Hematopoietic multipotent progenitor cell treated with erythropoietin and hydrocortisone succinate and interleukin-3 and kit ligand, for 15 days (in vitro differentiated cells): ENCODE measurements around the gene KSR1.
A peak's percentile ranks its signal among the peaks of the same experiment; 100 is the strongest.
"Not testable (repeated sequence)": the region's sequence is repeated elsewhere in the genome, so short reads cannot be mapped to it uniquely, and the experiment has no call there.

Experiments used
- DNase-seq: peaks from one replicate; pipeline ENCODE4 v3.0.0-alpha.2; 2015; ENCODE audit warnings: low spot score

The KSR1 gene

DNA sequence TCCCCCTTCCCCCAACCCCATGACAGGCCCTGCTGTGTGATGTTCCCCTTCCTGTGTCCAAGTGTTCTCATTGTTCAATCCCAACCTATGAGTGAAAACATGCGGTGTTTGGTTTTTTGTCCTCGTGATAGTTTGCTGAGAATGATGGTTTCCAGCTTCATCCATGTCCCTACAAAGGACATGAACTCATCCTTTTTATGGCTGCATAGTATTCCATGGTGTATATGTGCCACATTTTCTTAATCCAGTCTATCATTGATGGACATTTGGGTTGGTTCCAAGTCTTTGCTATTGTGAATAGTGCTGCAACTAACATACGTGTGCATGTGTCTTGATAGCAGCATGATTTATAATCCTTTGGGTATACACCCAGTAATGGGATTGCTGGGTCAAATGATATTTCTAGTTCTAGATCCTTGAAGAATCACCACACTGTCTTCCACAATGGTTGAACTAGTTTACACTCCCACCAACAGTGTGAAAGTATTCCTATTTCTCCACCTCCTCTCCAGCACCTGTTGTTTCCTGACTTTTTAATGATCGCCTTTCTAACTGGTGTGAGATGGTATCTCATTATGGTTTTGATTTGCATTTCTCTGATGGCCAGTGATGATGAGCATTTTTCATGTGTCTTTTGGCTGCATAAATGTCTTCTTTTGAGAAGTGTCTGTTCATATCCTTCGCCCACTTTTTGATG is 28.9 kb upstream of the KSR1 start:
- not testable (repeated sequence) for DNase-seq

GRCh38 chr17:27428781-27429505 is 27.3 kb upstream of the KSR1 start:
- no peak for DNase-seq

DNA sequence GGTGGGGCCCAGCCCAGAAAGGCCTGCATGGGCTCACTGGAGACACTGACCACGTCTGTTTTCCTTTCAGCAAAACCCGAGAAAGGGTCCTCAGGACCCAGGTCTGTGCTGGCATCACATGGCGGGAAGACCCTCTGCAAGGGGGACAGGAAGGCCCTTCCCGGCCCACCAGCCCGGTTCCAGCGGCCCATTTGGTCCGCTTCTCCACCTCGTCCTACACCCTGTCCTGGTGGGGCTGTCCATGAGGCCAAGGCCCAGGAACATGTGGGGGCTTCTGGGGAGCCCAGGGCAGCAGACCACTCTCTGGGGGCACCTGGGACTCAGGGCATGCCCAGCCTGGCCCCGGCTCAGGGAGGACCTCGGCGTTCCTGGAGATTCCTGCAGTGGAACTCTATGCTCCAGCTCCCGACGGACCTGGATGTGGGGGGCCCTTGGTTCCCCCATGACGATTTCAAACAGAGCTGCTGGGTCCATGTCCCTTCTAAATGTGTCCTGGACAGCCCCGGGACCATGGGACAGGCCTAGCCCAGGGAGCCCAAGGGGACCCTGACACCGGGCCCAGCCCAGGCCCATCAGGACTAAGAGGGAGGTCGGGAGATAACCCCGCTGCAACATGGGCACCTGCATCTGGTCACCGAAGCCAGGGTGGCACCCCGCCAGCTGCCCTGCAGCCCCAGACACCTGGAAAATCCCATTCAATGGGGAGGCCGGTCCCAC is 26.4 kb upstream of the KSR1 start:
- no peak for DNase-seq

DNA sequence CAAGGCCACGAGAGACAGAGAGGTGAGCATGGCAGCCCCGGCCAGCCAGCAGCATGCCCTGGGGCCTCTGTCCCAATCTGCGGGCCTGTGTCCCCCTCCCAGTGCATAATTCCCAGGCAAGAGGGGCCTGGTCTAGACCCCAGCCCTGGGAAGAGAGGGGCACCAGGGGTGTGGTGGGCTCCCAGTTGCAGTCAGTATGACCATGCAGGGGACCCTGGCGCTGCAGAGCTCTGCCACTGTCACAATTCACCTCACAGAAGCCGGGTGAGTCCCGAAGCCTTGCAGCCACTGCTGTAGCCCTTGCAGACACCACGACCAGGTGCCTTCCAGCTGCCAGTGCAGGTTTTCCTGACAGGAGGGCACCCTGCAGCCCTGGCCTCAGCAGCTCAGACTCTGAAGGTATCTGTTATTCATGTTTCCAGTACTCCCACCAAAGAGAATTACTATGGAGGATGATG is 25.8 kb upstream of the KSR1 start:
- no peak for DNase-seq

DNA sequence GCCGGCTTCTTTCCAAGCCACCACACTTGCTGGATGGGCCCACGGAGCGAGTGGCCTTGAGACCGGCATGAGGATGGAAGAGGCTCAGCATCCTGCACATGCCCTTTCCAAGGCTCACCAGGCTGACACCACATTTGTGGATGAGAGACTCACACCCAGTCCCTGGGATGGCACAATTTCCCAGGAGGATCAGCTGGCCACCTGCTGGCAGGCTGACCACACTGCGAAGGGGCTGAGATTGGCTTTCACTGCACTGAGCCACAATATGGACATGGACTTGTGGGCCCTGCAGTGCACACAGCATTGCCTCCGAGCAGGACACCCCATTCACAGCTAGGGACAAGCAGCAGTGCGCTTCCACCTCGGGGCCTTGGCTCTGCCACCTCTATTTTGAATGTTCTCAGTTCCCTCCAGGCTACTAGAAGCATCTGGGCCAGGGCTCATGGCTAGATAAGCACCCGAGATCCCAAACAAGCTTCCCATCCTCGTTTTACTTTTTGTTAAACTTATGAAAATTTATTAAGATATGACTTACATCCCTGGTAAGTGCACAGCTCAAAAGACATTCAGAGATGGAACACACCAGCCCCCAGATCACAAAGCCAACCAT is 25.3 kb upstream of the KSR1 start:
- peak; percentile 34 for DNase-seq

DNA sequence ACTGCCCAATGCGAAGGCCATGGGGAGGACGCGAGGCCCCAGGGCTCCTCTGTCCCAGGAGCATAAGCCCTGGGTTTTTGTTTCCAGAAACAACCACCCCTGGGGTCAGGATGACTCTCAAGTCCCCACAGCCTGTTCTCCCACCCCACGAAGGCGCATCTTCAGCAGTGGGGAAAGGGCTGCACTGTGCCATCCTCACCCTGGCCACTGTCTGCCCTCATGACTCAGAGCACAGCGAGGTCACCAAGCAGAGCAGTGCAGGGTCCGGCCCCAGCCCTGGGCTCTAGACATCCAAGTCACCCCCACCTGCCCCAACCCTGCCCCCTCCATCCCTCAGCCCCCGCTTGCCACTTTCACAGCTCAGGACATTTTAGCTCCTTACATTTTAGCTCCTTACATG is 22.7 kb upstream of the KSR1 start:
- no peak for DNase-seq

DNA sequence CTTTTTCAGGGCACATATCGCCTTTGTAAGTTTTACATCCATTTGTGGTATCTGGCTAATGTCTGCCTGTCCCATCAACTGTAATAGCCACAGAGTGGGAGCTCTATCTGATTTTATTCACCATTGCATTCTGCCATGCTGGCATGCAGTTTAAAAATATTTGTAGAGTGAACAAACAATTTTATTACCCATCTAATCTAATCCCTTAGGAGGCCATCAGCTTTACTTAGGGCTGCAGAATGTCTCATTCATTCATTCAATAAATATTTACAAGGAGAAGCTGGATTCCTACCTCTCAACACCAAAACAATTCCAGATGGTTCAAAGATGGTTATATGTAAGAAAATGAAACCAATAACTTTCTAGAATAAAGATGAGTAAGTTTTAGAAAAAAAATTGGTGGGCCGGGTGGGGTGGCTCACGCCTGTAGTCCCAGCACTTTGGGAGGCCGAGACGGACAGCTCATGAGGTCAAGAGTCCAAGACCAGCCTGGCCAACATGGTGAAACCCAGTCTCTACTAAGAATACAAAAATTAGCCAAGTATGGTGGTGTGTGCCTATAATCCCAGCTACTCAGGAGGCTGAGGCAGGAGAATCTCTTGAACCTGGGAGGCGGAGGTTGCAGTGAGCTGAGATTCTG is 20.7 kb upstream of the KSR1 start:
- DNase-seq: not testable (repeated sequence)

DNA sequence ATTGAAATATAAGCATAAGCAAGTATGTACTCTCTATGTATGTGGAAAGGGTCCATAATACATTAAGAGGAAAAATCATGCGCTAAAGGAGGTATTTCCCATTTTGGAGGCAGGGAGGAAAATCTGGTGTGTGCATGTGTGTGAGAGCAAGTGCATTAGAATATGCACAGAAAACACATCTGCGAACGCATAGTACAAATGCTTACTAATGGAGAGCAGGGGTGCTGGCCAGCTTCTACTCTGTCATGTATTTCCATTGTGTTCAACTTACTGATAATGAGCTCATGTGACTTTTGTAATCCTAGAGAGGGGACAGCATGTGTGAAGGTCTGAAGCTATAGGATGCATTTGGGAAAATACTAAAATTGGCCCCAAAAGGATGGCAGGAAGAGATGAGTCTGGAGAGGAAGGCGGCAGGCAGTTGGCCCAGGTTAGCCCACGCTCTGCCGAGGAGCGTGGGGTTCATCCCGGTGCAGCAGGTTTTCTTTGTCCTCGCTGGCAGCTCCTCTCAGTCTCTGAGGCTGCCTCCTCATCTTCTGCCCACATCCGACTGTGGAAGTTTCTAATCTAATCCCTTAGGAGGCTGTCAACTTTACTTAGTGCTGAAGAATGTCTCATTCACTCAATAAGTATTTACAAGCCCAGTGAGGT is 17.8 kb upstream of the KSR1 start:
- no peak for DNase-seq

GRCh38 chr17:27439342-27439741 is 16.9 kb upstream of the KSR1 start:
- no peak for DNase-seq

DNA sequence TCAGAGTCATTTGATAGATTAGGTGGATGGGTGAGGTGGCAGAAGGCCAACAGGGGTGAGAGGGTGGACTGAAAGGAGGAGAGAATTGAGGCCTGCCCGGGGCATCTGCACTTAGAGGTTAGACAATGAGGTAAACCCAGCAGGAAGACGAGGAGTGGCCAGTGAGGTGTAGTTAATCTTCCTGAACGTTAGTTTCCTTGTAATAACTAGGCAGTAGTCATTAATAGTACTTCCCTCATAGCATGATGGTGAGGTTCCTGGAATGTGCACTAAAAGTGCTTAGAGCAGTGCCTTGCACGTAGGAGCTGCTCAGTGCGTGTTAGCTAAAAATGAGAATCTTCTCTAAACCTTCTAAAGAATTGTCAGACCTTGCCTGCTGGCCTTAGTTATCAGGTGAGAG is 13.5 kb upstream of the KSR1 start:
- no peak for DNase-seq

DNA sequence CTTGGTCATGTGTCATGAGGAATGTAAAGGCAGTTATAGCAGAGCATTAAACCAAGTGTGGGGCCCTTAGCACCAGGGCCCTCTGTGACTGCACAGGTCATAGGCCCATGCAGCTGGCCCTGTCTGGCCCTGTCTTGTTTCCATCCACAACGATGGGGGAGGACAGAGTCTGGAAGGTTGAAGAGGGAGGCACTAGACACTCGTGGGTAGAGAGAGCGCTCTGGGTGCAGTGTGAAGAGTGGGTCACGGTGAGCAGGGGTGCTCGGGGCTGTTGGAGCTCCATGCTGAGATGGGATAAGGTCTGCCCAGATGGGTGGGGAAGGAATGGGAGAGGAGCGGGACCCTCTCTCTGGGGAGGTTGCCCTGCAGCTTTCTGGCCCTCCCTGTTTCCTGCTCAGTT is 12.8 kb upstream of the KSR1 start:
- no peak for DNase-seq

DNA sequence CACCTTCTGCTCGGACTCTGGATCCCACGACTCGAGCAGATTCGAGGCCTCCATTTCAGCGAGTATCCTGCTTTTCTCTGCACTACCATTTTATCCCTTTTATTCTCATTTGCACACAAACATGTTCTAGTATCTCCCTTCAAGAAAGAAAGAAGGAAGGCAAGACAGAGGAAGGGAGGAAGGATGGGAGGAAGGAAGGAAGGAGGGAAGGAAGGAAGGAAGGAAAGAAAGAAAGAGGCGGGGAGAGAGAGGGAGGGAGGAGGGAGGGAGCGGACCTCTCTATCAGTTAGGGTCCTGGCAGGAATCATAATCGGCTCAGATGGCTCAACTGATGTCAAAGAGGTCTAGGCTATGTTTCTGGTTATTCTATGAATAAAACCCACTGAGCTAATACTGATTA is 10.3 kb upstream of the KSR1 start:
- DNase-seq: no peak

- peak; percentile 54 for DNase-seq
Measured at GRCh38 chr17:27446569-27447301, 9.5 kb upstream of the KSR1 start.

DNA sequence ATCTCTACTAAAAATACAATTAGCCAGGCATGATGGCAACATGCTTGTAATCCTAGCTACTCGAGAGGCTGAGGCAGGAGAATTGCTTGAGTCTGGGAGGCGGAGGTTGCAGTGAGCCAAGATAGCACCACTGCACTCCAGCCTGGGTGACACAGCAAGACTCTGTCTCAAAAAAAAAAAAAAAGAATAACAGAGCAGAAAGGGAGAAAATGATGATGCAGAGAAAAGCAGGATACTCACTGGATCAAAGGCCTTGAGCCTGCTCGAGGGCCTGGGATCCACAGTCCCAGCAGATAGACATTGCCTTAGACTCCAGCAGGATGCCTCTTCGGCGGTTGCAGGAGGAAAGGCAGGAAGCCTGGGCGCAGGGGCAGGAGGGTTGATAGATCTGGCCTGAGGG is 7.7 kb upstream of the KSR1 start:
- DNase-seq: peak; percentile 37

DNA sequence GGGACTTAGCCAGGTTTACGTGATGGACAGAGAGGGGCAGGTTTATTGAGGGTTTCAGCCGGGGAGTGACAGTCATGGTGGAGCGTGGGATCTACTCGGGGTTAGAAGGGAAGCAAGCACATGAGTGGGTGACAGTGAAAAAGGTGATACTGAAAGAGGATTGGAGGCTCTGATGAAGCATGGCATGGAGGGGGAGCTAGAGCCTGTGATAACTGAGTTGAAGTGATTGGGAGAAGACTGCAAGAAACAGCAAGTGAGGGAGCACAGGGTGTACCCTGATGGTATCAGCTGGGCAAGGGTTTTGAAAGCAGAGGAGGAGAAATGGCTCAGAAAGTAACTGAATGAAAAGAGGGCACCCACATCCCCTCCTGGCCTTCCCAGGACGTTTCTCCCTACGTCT is 6.7 kb upstream of the KSR1 start:
- peak; percentile 43 for DNase-seq

DNA sequence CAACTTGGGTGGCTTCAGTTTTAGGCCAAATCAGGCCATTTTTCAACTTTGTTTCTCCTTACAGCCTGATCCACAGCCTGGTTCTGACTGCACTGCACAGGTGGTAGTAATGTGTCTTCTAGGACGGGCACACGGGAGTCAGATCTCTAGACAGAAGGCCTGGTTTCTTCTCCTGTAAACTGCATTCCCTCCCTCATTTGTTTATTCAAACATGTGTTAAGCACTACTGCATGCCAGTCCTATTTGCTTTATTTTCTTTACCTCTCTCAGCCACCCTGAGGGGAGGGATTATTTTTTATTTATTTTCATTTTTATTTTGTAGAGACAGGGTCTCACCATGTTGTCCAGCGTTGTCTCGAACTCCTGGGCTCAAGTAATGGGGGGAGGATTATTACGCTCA is 6.3 kb upstream of the KSR1 start:
- no peak for DNase-seq

- no peak for DNase-seq
Measured at GRCh38 chr17:27450416-27450815, 5.8 kb upstream of the KSR1 start.

GRCh38 chr17:27451906-27452305 is 4.3 kb upstream of the KSR1 start:
- DNase-seq: no peak

DNA sequence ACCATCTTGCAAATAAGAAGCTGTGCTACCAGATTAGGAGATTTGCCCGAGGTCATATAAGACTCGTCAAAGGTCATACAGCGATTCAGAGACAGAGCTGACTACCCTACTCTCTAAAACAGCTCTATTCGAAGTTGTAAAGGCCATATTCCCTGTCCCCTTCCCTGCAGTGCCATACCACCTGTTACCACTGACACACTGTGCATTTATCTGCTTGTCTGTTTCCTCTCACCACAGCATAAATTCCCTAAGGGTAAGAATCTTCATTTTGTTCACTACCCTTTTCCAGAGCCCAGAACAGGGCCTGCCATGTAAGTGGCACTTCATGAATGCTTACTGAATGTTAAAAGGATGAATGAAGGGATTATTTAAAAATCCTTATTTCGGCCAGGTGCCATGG is 3.4 kb upstream of the KSR1 start:
- DNase-seq: no peak

DNA sequence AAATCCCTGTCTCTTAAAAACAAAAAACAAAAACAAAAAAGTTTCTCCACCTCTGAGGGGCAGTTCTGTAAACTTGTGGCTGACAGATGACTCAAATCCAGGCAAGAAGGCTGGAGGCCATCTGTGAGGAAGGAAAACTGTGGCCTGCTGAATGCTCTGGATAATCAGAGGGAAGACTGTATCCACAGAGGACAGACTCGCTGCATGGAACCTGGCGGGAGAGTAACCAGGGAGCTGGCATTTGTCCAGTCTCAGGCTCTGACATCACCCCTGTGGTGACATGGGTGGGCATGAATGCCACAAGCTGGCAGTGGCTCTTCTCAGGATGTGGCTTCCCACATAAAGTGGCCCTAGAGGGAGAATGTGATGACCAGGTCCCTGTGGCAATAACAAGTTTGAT is 2.8 kb upstream of the KSR1 start:
- DNase-seq: no peak

DNA sequence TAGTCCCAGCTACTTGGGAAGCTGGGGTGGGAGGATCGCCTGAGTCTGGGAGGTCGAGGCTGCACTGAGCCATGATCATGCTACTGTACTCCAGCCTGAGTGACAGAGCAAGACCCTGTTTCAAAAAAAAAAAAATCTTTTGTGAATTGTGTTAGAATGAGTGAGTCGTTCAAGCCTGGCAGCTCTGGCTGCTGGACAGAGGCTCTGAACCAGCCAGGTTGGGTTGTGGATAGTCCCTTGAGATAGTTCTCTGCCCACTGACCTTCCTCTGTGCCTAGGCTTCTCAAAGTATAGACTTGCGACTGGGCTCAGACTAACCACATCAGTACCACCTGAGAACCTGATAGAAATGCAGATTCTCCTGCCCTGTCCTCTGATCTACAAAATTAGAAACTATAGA is 2.2 kb upstream of the KSR1 start:
- no peak for DNase-seq
